HCT116 (cell line): ENCODE data around the gene ATP13A4. TPM values are rescaled to one million over a fixed set of nuclear protein-coding genes. Genes with fewer than 3 reads are reported as not detected.

ENCODE experiments used
- ATAC-seq: fragments of 200-7000 bp; cut with Tn5 transposase; 2 replicates; pipeline ENCODE4 v1.9.1; 2020; ENCODE audit warnings: mild to moderate bottlenecking, moderate library complexity
- BruUV-seq: library from RNA; stranded (reverse); fragments of 400-500 nt; replicated peaks from 2 replicates; lab custom pipeline; 2021; lab: Mats Ljungman, UMichigan
- CTCF ChIA-PET: fragments of 300-600 bp; sonication (Branson Sonifier 250); formaldehyde crosslinking; loops from one replicate; lab custom pipeline; 2021; ENCODE audit warnings: antibody characterized with exemption; lab: Charles Lee
- POLR2A ChIA-PET: fragments of 300-600, 350-600 bp; sonication (Branson Sonifier 250); formaldehyde crosslinking; loops from one replicate; lab custom pipeline; 2021; ENCODE audit warnings: antibody characterized with exemption; lab: Charles Lee
- RAD21 ChIA-PET, 2 experiments: fragments of 300-600 bp; sonication (Branson Sonifier 250); formaldehyde crosslinking; loops; one replicate each; lab custom pipeline; 2023; ENCODE audit warnings: low total read pairs in 2 of 2; ENCODE audit not compliant: uncharacterized antibody in 2 of 2, unreplicated experiment in 2 of 2, low non-redundant PET in 1 of 2; lab: Charles Lee
- DNase-seq: peaks from one replicate; pipeline ENCODE4 v3.0.0-alpha.2; 2010; ENCODE audit warnings: low read depth, low spot score
- H2AFZ ChIP-seq: fragments of 200-600 bp; shearing (Covaris generic), sonication (generic); 2 replicates; pipeline ENCODE4 v1.6.1; 2017; ENCODE audit warnings: low read depth, mixed run types, mixed read lengths, antibody characterized with exemption, low read length; ENCODE audit not compliant: poor library complexity, severe bottlenecking
- H3K27ac ChIP-seq: 2 replicates; pipeline ENCODE4 v1.5.1; 2012; ENCODE audit warnings: low read depth, low read length
- H3K27me3 ChIP-seq: fragments of 200-600 bp; sonication (generic); 2 replicates; pipeline ENCODE4 v1.6.1; 2016; ENCODE audit warnings: mixed run types, low read length, mixed read lengths; ENCODE audit not compliant: insufficient read depth
- H3K36me3 ChIP-seq, 2 experiments: fragments of 200-500 bp in 1 of 2; fragments of 200-600 bp in 1 of 2; sonication (Bioruptor generic) in 1 of 2; sonication (generic) in 1 of 2; 2 replicates each; pipeline versions ENCODE4 v1.5.1 to v1.6.1; 2014 to 2016; ENCODE audit warnings: low read length in 2 of 2, inconsistent platforms in 1 of 2, mixed read lengths in 1 of 2, mixed run types in 1 of 2; ENCODE audit not compliant: insufficient read depth in 2 of 2, control insufficient read depth in 1 of 2
- H3K4me1 ChIP-seq, 2 experiments: fragments of 200-600 bp in 1 of 2; sonication (generic) in 1 of 2; 2 replicates each; pipeline versions ENCODE4 v1.5.1 to v1.6.1; 2012 to 2017; ENCODE audit warnings: low read length in 2 of 2, inconsistent platforms in 1 of 2, mild to moderate bottlenecking in 1 of 2, mixed read lengths in 1 of 2, mixed run types in 1 of 2, moderate library complexity in 1 of 2; ENCODE audit not compliant: insufficient read depth in 2 of 2, control insufficient read depth in 1 of 2
- H3K4me2 ChIP-seq: fragments of 200-600 bp; sonication (generic); 2 replicates; pipeline ENCODE4 v1.6.1; 2017; ENCODE audit warnings: mixed run types, low read length, mixed read lengths
- H3K4me3 ChIP-seq, 2 experiments: fragments of 200-600 bp in 1 of 2; sonication (generic) in 1 of 2; replicated peaks in 1 of 2; 2 replicates each; pipeline ENCODE4 v1.5.1; 2011 to 2016; ENCODE audit warnings: low read length in 2 of 2, control low read depth in 1 of 2, low read depth in 1 of 2, mild to moderate bottlenecking in 1 of 2, mixed read lengths in 1 of 2, mixed run types in 1 of 2
- H3K79me2 ChIP-seq: fragments of 200-600 bp; sonication (generic); 2 replicates; pipeline ENCODE4 v1.6.1; 2017; ENCODE audit warnings: mild to moderate bottlenecking, mixed run types, low read length, moderate library complexity, mixed read lengths; ENCODE audit not compliant: insufficient read depth
- H3K9ac ChIP-seq: fragments of 200-600 bp; sonication (generic); 2 replicates; pipeline ENCODE4 v1.6.1; 2016; ENCODE audit warnings: low read length, mixed read lengths
- H3K9me2 ChIP-seq: fragments of 200-600 bp; sonication (generic), shearing (Covaris generic); 2 replicates; pipeline ENCODE4 v1.6.1; 2017; ENCODE audit warnings: mixed run types, mild to moderate bottlenecking, moderate library complexity; ENCODE audit not compliant: insufficient read depth
- H3K9me3 ChIP-seq, 2 experiments: fragments of 200-500 bp in 1 of 2; fragments of 200-600 bp in 1 of 2; sonication (Bioruptor generic) in 1 of 2; sonication (generic) in 1 of 2; 2 replicates each; pipeline ENCODE4 v1.6.1; 2014 to 2017; ENCODE audit warnings: low read length in 2 of 2, mixed read lengths in 2 of 2, inconsistent platforms in 1 of 2, low read depth in 1 of 2, mild to moderate bottlenecking in 1 of 2, mixed run types in 1 of 2, moderate library complexity in 1 of 2; ENCODE audit not compliant: control insufficient read depth in 1 of 2, insufficient read depth in 1 of 2
- H4K20me1 ChIP-seq: fragments of 200-600 bp; sonication (generic), shearing (Covaris generic); 2 replicates; pipeline ENCODE4 v1.6.1; 2017; ENCODE audit warnings: mixed run types, mild to moderate bottlenecking, moderate library complexity; ENCODE audit not compliant: insufficient read depth
- ATF3 ChIP-seq: IDR thresholded peaks from 2 replicates; pipeline ENCODE4 v1.6.1; 2012
- CBX3 ChIP-seq: IDR thresholded peaks from 2 replicates; pipeline ENCODE4 v1.6.1; 2012; ENCODE audit warnings: low read depth
- CEBPB ChIP-seq: IDR thresholded peaks from 2 replicates; pipeline ENCODE4 v1.6.1; 2012; ENCODE audit warnings: low read depth
- EGR1 ChIP-seq: IDR thresholded peaks from 2 replicates; pipeline ENCODE4 v1.6.1; 2012; ENCODE audit warnings: low read depth
- ELF1 ChIP-seq: IDR thresholded peaks from 2 replicates; pipeline ENCODE4 v1.6.1; 2012; ENCODE audit warnings: low read depth, borderline replicate concordance
- EZH2 ChIP-seq: fragments of 200-600 bp; sonication (generic); IDR thresholded peaks from 2 replicates; pipeline ENCODE4 v1.6.1; 2017; ENCODE audit warnings: antibody characterized with exemption, mixed run types
- EZH2phosphoT487 ChIP-seq: fragments of 200-600 bp; IDR thresholded peaks from 2 replicates; pipeline ENCODE4 v1.6.1; 2018; ENCODE audit warnings: antibody characterized with exemption, borderline replicate concordance
- FOSL1 ChIP-seq: IDR thresholded peaks from 2 replicates; pipeline ENCODE4 v1.6.1; 2012; ENCODE audit warnings: low read depth
- JUND ChIP-seq: IDR thresholded peaks from 2 replicates; pipeline ENCODE4 v1.6.1; 2012
- MAX ChIP-seq: IDR thresholded peaks from 2 replicates; pipeline ENCODE4 v1.6.1; 2012
- POLR2A ChIP-seq: IDR thresholded peaks from 2 replicates; pipeline ENCODE4 v1.7.0; 2011; ENCODE audit warnings: borderline replicate concordance; ENCODE audit not compliant: insufficient read depth, insufficient read length; ENCODE audit errors: extremely low read depth
- POLR2AphosphoS5 ChIP-seq: IDR thresholded peaks from 2 replicates; pipeline ENCODE4 v1.6.1; 2011; ENCODE audit warnings: mild to moderate bottlenecking, low read depth, low read length, moderate library complexity
- REST ChIP-seq: IDR thresholded peaks from 2 replicates; pipeline ENCODE4 v1.6.1; 2012; ENCODE audit warnings: low read depth
- SIN3A ChIP-seq: IDR thresholded peaks from 2 replicates; pipeline ENCODE4 v1.6.1; 2012; ENCODE audit warnings: low read depth
- SP1 ChIP-seq: IDR thresholded peaks from 2 replicates; pipeline ENCODE4 v1.6.1; 2012; ENCODE audit warnings: low read depth
- SRF ChIP-seq: IDR thresholded peaks from 2 replicates; pipeline ENCODE4 v1.6.1; 2012; ENCODE audit warnings: low read depth
- TCF7L2 ChIP-seq: IDR thresholded peaks from 2 replicates; pipeline ENCODE4 v1.7.0; 2011; ENCODE audit warnings: borderline replicate concordance, inconsistent platforms; ENCODE audit not compliant: insufficient read depth, insufficient read length; ENCODE audit errors: extremely low read depth
- ZBTB33 ChIP-seq: IDR thresholded peaks from 2 replicates; pipeline ENCODE4 v1.6.1; 2011; ENCODE audit warnings: mild to moderate bottlenecking, low read length, moderate library complexity; ENCODE audit not compliant: insufficient replicate concordance; ENCODE audit errors: extremely low read depth
- ZNF274 ChIP-seq: fragments of 200-500 bp; sonication (Bioruptor generic); IDR thresholded peaks from 2 replicates; pipeline ENCODE4 v1.6.1; 2014; ENCODE audit warnings: mild to moderate bottlenecking, low read depth, low read length, inconsistent platforms
- intact Hi-C: fragments of 100-400 bp; cut with micrococcal nuclease; formaldehyde crosslinking; loops from 2 replicates; pipeline ENCODE4 v1.10.0; 2022
- total RNA-seq: library from RNA; stranded (reverse); gene quantifications from one replicate; pipeline ENCODE4 v1.2.1, GENCODE V29; 2021; ENCODE audit not compliant: unreplicated experiment

Gene ATP13A4
- total RNA-seq, 1 experiment from 2014 or later: 0.15 TPM

GRCh38 chr3:193546129-193546528 is 8.6 kb downstream of the ATP13A4 start (continued):
- no peak for TF ChIP-seq CEBPB
- TF ChIP-seq TCF7L2: no peak
- no peak for TF ChIP-seq SP1
- TF ChIP-seq SRF: no peak
- TF ChIP-seq EZH2: no peak
- TF ChIP-seq ELF1: no peak

GRCh38 chr3:193545304-193545703 is 9.4 kb downstream of the ATP13A4 start:
- Histone ChIP-seq H3K4me2 (no peak overlapping the region), H3K27ac (no peak overlapping the region)
- POLR2A ChIA-PET: no interaction called here
- RAD21 ChIA-PET: no interaction called here
- ATAC-seq: no peak
- DNase-seq: no peak
- intact Hi-C loops: no loop called here
- BruUV-seq: no TSS peak
- TF ChIP-seq EZH2phosphoT487 (no peak), EZH2 (no peak), ZNF274 (no peak), ZBTB33 (no peak), JUND (no peak), CBX3 (no peak), SIN3A (no peak), TCF7L2 (no peak), SRF (no peak), EGR1 (no peak), CEBPB (no peak), REST (no peak), POLR2A (no peak), ATF3 (no peak), FOSL1 (no peak), MAX (no peak), POLR2AphosphoS5 (no peak)
- TF ChIP-seq, all 23 proteins: peak for 0
- no peak overlapping the region for H2AFZ ChIP-seq
- H3K9me2 ChIP-seq: no peaks in the 10 kb centered on the region
- no peaks in the 10 kb centered on the region for H3K79me2 ChIP-seq
- CTCF ChIA-PET: no interaction called here
- no peak overlapping the region for H3K4me3 ChIP-seq
- H3K36me3 ChIP-seq: no peaks in the 10 kb centered on the region
- no peaks in the 10 kb centered on the region for H4K20me1 ChIP-seq
- no peaks in the 10 kb centered on the region for H3K9me3 ChIP-seq
- H3K27me3 ChIP-seq: no peaks in the 10 kb centered on the region
- H3K4me1 ChIP-seq: no peaks in the 10 kb centered on the region
- no peak overlapping the region for H3K9ac ChIP-seq
